Measurements from ENCODE around the gene SYNJ2.

The SYNJ2 gene

GRCh38 chr6:158063736-158064135 is 82.1 kb downstream of the SYNJ2 start:
- DNase-seq, result no peak

DNA sequence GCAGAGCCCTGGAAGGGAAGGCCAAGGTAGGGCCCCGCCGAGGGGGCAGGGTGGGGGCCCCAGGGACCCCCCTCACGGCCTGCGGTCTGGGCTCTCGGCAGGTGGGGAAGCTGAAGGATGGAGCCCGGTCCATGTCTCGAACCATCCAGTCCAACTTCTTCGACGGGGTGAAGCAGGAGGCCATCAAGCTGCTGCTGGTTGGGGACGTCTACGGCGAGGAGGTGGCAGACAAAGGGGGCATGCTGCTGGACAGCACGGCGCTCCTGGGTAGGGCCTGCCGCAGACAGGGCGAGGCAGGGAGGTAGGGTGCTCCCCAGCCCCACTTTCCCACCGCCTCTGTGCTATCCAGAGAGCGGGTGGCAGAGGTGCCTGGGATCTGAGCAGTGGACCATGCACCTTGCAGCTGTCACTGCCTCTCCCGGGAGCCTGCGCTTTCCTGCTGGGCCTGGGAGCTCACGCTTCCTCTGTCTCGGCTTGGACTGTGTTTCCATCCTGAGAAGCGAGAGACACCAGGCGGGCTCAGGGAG is 83.1 kb downstream of the SYNJ2 start:
- DNase-seq, result no peak

- peak; percentile 73 for DNase-seq
Measured at GRCh38 chr6:158066136-158066781, 84.6 kb downstream of the SYNJ2 start.

DNA sequence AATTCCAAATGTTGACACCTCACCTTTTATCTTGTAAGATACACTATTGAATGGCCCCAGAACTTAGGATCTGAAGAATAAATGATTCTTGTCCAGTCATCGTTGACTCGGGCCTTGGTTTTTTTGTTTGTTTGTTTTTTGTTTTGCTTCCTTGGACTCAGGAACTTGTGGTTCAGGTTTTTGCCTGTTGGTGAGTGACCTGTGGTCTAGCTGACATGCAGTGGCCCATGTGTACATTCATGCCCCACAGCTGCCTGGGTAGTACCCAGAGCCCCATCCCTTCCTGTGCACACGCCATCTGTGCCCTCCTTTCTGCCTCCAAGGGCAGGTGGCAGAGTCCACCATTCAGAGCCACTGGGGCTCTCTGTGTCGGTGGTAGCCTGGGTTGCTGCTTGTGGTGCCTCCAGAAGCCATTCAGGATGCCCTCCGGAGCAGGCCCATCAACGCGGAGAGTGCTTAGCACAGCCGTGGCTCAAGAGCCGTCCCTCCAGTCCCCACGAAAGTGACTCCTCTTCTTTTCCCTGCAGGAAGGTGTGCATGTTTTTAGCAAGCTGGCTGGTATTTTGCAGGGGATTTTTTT is 85.9 kb downstream of the SYNJ2 start:
- DNase-seq, result no peak

DNA sequence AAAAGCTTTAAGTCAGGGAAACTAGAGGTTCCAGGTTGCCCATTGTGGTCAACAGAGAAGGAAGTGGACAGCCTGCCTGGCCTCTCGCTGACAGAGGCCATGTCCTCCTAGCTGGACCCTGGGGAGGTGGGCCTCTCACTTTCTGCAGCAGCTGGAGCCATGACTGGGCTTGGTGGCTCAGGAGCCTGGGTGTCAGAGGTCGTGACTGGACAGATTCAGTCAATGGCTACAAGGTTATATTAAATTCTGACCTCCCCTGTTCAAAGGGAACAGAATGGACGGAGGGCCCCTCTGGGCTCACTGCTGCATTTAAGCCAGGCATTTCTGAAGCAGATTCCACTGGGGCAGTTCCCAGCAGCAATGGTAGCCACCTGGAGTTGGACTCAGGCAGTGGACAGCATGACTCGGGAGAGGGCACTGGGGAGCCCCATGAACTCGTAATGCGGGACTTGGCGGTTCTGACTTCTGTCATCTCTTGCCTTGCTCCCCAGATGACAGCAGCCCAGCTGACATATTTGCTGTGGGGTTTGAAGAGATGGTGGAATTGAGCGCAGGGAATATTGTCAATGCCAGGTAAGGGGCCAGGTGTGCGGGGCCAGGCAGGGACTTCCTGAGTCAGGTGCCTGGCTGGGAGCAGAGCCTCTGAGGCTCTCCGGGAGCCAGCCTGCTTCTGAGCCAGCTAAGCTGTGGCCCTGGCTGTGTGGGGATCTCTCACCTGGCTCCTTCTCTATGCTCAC is 86.7 kb downstream of the SYNJ2 start:
- DNase-seq, result no peak

GRCh38 chr6:158068893-158069799 is 87.5 kb downstream of the SYNJ2 start:
- DNase-seq, result no peak

- no peak for DNase-seq
Measured at GRCh38 chr6:158069800-158070195, 88.1 kb downstream of the SYNJ2 start.

DNA sequence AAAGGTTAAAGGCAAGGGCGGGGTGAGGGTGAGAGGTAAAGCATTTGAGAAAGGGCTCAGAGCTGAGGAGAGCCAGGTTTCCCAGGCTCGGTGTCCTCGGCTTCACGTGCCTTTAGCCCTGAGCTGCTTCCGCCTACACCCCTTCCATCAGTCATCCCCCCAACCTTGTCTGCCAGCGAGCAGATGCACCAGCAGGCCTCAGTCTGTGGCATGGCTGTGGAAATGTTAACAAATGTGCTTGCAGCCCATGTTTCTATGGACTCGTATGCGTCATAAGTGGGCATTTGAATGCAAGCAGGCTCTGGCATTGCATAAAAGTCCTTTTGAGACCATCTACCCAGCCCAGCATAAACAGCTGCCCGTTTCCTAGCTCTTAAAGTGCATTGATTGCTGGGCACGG is 88.8 kb downstream of the SYNJ2 start:
- no peak for DNase-seq

DNA sequence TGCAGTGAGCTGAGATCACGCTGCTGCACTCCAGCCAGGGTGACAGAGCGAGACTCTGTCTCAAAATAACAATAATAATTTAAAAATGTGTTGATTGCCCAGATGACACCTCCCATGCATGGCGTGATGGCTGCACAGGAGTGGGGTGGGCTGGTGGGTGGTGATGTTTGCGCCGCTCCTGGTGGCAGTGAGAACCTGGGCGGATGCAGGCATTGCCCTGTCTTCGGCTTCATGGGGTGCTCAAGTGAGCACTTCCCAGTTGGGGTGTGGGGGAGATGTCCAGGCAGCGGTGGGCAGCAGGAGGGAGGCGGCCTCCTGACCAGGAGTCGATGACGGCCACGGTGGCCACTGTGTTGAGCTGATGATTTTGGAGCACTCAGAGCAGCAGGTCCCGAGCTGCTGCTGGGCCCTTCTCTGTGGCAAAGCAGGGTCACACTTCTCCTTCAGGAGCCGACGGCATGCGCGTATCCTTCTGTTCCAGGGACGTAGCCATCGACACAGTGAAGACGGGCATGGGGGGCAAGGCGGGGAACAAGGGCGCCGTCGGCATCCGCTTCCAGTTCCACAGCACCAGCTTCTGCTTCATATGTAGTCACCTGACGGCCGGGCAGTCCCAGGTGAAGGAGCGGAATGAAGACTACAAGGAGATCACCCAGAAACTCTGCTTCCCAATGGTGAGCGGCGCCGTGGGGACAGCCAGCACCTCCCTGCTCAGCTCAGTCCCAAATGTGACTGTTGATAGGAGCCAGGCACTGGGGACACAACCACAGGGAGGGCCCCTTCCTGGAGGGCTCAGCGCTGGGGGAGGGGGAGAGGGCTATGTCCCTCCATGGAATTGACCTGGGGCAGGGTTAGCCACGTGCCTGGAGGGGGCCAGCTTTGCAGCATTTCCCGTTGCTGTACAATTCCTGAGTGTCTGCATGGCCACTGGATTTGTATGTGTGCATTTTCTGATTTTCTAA is 89.7 kb downstream of the SYNJ2 start:
- DNase-seq, result no peak

DNA sequence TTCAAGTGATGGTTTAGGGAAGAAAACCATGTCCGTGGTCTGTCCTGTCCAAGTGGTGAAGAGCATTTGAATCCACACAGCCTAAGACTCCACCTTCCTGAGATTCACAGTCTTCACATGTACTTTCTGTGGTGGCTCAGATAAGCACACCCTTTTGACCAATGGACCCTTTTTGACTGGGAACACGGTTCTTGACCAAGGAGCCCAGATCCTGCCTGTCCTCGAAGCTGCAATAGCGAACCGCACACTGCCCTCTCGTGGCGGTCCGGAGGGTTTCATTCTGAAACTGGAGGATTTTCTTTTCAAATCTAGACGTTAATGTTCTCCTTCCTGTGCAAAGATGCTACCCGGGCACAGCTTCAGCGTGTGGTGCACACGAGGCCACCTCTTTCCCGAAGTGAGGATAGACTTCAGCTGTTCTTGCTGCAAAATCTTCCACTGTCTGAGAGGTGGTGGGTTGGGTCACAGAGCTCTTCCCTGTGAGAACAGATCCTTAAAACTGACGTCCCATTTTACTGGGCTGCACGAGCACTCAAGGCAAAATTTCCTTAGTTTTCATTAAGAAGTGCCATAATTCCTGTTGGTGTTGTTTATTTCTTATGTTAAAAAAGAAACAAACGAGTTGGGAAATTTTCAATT is 90.5 kb downstream of the SYNJ2 start:
- peak; percentile 36 for DNase-seq

DNA sequence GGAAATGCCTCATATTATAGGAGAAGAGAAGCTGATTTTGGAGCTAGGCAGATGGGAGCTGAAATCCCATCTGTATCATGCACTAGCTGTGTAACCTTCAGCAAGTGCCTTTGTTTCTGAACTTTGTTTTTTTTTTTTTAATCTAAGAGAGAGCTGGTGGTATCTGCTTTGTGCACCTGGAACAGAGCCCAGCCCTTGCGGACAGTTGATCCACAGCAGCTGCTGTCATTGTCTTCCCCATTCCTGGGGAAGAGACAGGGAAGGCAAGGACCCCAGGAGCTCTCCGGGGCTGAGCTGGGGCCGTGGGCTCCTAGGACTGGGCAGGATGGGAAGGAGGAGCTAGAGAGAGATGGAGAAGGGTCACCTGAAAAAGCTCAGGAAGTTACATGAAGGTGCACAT is 92.1 kb downstream of the SYNJ2 start:
- no peak for DNase-seq

- no peak for DNase-seq
Measured at GRCh38 chr6:158076548-158076947, 94.9 kb downstream of the SYNJ2 start.

- no peak for DNase-seq
Measured at GRCh38 chr6:158077676-158078075, 96.0 kb downstream of the SYNJ2 start.

GRCh38 chr6:158078320-158078719 is 96.7 kb downstream of the SYNJ2 start:
- DNase-seq, result no peak

GRCh38 chr6:158080849-158081656 is 99.4 kb downstream of the SYNJ2 start:
- no peak for DNase-seq

DNA sequence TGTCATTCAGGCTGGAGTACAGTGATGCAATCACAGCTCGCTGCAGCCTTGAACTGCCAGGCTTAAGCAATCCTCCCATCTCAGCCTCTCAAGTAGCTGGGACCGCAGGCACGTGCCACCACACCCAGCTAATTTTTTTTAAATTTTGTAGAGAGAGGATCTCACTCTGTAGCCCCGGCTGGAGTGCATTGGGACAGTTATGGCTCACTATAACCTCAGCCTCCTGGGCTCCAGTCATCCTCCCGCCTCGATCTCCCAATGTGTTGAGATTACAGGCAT is 99.9 kb downstream of the SYNJ2 start:
- DNase-seq, result no peak

DNA sequence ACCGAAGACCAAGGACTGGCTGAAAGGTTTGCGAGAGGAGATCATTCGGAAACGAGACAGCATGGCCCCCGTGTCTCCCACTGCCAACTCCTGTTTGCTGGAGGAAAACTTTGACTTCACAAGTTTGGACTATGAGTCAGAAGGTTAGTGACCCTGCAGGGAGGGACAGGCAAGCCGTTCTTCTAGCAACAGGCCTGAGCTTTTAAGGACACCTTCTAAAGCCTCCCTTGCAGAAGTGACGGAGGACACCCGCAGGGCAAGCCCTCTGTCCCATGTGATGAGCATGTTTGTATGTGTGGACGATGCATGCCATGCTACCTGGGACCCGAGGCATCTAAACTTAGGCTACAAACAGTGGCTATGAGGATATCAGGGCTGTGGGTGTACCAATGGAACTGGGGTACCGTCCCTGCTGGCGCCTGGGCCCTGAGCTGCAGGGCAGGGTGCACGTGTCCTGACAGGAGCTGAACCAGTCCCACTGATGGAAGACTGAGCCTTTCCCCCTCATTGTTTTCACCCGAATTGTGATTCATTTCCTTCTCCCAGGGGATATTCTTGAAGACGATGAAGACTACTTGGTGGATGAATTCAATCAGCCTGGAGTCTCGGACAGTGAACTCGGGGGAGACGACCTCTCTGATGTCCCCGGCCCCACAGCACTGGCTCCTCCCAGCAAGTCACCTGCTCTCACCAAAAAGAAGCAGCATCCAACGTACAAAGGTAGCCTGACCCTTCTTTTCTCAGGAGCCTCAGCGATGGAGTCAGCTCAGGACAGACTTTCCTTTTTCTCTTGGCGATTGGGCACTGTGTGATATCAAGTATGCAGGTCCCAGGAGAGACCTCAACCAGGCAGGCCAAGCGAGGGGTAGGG is 102.0 kb downstream of the SYNJ2 start:
- DNase-seq, result no peak

DNA sequence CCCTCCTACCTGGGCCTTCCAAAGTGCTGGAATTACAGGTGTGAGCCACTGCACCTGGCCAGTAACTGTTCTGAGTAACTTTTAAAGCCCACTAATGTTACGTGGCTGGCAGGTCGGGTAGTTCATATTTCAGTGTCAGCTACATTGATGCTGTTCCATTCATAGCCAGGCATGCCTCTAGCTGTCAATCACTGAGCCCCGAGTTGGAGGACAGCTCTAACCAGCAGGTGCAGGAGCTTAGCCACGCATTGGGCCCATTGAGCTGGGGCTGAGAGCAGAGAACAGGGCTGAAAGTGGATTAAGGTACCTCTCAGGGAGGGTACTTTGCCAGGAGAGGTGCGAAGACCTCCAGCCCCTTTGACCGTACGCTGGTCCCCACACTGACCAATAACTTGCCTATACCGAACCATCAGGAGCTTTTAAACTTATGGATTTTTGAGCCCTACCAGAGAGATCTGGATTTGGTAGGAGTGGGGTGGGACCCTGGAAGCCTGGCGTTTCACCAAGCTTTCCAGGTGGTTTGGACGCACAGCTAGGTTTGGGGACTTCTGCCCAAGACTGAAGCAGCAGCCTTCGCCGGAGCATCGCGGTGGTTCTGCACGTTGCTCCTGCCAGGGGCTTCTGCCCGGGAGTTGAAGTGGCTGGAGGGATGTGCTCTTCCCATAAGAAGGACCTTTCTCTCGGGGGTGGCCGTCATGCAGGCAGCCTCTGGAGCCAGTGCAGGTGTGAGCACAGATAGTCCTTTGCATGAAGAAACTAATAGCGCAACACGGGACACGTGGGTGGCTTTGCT is 103.8 kb downstream of the SYNJ2 start:
- no peak for DNase-seq

- DNase-seq, result no peak
Measured at GRCh38 chr6:158086054-158086503, 104.4 kb downstream of the SYNJ2 start.

All from NCI-H524 treated with DMSO at 0.1 percent for 48 hours (cell line).